GM23248 (cell line): ENCODE measurements around the gene CD74. TPM values are rescaled to one million over a fixed set of nuclear protein-coding genes. Genes with fewer than 3 reads are reported as not detected.

ENCODE experiments used
- DNase-seq: peaks from one replicate; pipeline ENCODE4 v3.0.0-alpha.2; 2015
- H2AFZ ChIP-seq: fragments of 200-600 bp; sonication (generic); 2 replicates; pipeline ENCODE4 v1.6.1; 2016; ENCODE audit warnings: antibody characterized with exemption
- H3F3A ChIP-seq: fragments of 200-600 bp; sonication (generic); 2 replicates; pipeline ENCODE4 v1.6.1; 2016; ENCODE audit warnings: mild to moderate bottlenecking, antibody characterized with exemption, mixed run types; ENCODE audit not compliant: insufficient read depth
- H3K27ac ChIP-seq: fragments of 200-600 bp; sonication (generic); 2 replicates; pipeline ENCODE4 v1.5.1; 2016; ENCODE audit warnings: mild to moderate bottlenecking
- H3K27me3 ChIP-seq: fragments of 200-600 bp; sonication (generic); replicated peaks from 2 replicates; pipeline ENCODE4 v1.6.1; 2016; ENCODE audit warnings: mild to moderate bottlenecking; ENCODE audit not compliant: insufficient read depth
- H3K36me3 ChIP-seq: fragments of 200-600 bp; sonication (generic); 2 replicates; pipeline ENCODE4 v1.6.1; 2016; ENCODE audit warnings: low read depth, mild to moderate bottlenecking
- H3K4me1 ChIP-seq: fragments of 200-600 bp; sonication (generic); 2 replicates; pipeline ENCODE4 v1.6.1; 2016; ENCODE audit warnings: mild to moderate bottlenecking; ENCODE audit not compliant: insufficient read depth
- H3K4me2 ChIP-seq: fragments of 200-600 bp; sonication (generic); one replicate; pipeline ENCODE4 v1.6.1; 2016; ENCODE audit warnings: mild to moderate bottlenecking; ENCODE audit not compliant: unreplicated experiment
- H3K4me3 ChIP-seq: fragments of 200-600 bp; sonication (generic); 2 replicates; pipeline ENCODE4 v1.5.1; 2016; ENCODE audit warnings: mild to moderate bottlenecking
- H3K79me2 ChIP-seq: fragments of 200-600 bp; sonication (generic); 2 replicates; pipeline ENCODE4 v1.6.1; 2016; ENCODE audit warnings: mild to moderate bottlenecking; ENCODE audit not compliant: insufficient read depth
- H3K9ac ChIP-seq: fragments of 200-600 bp; sonication (generic); 2 replicates; pipeline ENCODE4 v1.6.1; 2016; ENCODE audit warnings: mild to moderate bottlenecking
- H3K9me2 ChIP-seq: fragments of 200-600 bp; sonication (generic); 2 replicates; pipeline ENCODE4 v1.6.1; 2016; ENCODE audit warnings: mixed run types, mild to moderate bottlenecking, moderate library complexity; ENCODE audit not compliant: insufficient read depth
- H3K9me3 ChIP-seq: fragments of 200-600 bp; sonication (generic); one replicate; pipeline ENCODE4 v1.6.1; 2017; ENCODE audit warnings: low read depth
- H4K20me1 ChIP-seq: fragments of 200-600 bp; sonication (generic); 2 replicates; pipeline ENCODE4 v1.6.0; 2016; ENCODE audit not compliant: insufficient read depth
- EZH2 ChIP-seq: fragments of 200-600 bp; sonication (generic); IDR thresholded peaks from 2 replicates; pipeline ENCODE4 v1.6.1; 2018; ENCODE audit warnings: antibody characterized with exemption, mild to moderate bottlenecking; ENCODE audit not compliant: insufficient read depth, poor library complexity, severe bottlenecking
- EZH2phosphoT487 ChIP-seq: fragments of 200-600 bp; sonication (generic); IDR thresholded peaks from 2 replicates; pipeline ENCODE4 v1.6.1; 2018; ENCODE audit warnings: antibody characterized with exemption, moderate library complexity, mild to moderate bottlenecking, low read depth; ENCODE audit not compliant: insufficient read depth
- WGBS, 2 experiments: methylation state at CpG; one replicate each; pipeline ENCODE4 v1.1.6; 2015 to 2017; ENCODE audit warnings: low lambda C conversion rate in 2 of 2, low coverage in 1 of 2; ENCODE audit errors: missing lambda C conversion rate in 2 of 2; 5-methylcytosine and 5-hydroxymethylcytosine counted together
- in situ Hi-C: fragments of 300-500 bp; cut with MboI; formaldehyde crosslinking; loops from 2 replicates; pipeline ENCODE4 v1.15.0; 2020
- polyA plus RNA-seq: library from polyadenylated mRNA; unstranded; fragments of >200 nt; fragmentation: Nextera tagmentation; extraction: Ambion mirVana; gene quantifications from 2 replicates; pipeline ENCODE4 v1.2.1, GENCODE V29; 2016
- total RNA-seq: library from RNA; depleted of rRNA; stranded (reverse); fragments of >200 nt; shearing (Covaris generic); gene quantifications from 2 replicates; pipeline ENCODE4 v1.2.3, GENCODE V29; 2014

CD74 gene
- total and polyA plus RNA-seq, 2 experiments from 2014 or later, result 2.7 TPM; not detected in 1

DNA sequence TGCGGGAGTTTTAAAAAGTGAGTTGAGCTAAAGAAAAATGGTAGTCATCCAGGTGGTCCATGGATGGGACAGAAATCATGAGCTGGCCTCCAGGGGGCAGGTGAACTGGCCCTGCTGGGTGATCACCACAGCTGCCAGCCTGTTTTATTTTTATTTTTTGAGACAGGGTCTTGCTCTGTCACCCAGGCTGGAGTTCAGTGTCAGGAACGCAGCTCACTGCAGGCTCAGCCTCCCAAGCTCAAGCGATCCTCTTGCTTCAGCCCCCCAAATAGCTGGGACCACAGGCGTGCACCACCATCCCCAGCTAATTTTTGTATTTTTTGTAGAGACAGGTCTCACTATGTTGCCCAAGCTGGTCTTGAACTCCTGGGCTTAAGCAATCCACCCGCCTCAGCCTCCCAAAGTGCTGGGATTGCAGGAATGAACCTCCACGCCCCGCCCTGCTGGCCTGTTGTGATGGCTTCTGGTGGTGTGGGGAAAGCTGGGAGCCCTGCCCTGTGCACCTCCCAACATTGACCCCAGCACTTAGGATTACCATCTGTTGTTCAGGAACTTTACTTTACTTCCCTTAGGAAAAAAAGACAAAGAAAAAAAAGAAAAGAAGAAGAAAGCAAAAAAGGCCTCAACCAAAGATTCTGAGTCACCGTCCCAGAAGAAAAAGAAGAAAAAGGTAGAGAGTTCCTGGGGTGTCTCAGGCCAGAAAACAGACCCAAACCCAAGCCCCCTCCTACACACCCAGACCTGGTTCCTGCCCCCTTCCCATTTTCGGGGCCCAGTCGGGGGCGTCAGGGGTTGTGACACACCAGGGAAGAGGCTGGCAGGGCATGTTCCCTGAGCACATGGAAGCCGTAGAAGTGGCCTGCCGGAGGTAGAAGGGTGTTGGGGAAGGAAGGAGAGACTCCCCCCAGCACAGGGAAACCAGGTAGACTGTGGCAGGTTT lies 14.7 kb downstream of the CD74 start:
- Histone ChIP-seq H3F3A (no peaks in the 10 kb centered on the region), H2AFZ (no peak overlapping the region), H3K36me3 (peaks cover 6% of the 10 kb centered on the region; the same call in 1 of the 2 replicates), H3K9me2 (no peaks in the 10 kb centered on the region), H3K27me3 (no peaks in the 10 kb centered on the region), H3K27ac (no peak overlapping the region), H3K9ac (no peak overlapping the region), H3K79me2 (no peaks in the 10 kb centered on the region), H4K20me1 (no peaks in the 10 kb centered on the region), H3K4me1 (no peaks in the 10 kb centered on the region), H3K4me3 (no peak overlapping the region), H3K9me3 (no peaks in the 10 kb centered on the region), H3K4me2 (no peak overlapping the region)
- no peak for TF ChIP-seq EZH2phosphoT487
- no peak for TF ChIP-seq EZH2
- in situ Hi-C loops, result no loop called here
- WGBS, 2 experiments, result 85 to 86% methylated on average over 13 of the region's 13 CpGs
- no peak for DNase-seq

DNA sequence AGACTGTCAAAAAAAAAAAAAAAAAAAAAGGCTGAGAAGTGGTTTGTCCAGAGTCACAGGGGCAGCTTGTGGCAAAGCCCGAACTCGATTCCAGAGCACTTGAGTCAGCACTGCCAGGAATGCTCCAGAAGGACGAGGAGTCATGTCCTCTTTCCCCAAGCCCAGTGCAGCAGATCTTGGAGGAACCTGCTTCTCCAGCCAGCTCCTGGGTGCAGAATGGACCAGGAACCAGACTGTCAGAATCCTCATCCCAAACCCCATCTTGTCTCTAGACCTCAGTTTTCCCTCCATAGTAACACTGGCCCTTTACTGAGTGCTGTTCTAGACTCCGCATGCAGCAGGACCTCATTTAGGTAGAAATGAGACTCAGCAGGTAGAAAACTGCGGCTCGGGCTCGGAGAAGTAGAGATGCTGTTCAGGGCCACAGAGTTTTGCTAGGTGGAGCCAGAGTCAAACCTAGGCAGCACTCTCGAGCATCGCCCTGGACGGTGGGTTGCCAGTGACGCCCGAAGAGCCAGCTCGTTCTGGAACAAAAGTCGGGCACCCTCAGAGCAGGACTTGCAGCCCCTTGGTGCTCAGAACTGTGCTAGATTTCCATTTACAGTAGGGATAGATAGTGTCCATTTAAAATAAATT lies 15.4 kb downstream of the CD74 start:
- H3K79me2 ChIP-seq, result no peaks in the 10 kb centered on the region
- no peak overlapping the region for H3K4me2 ChIP-seq
- DNase-seq, result peak; percentile 72
- no peaks in the 10 kb centered on the region for H3K9me2 ChIP-seq
- H3F3A ChIP-seq, result no peaks in the 10 kb centered on the region
- H3K36me3 ChIP-seq, result peaks cover 6% of the 10 kb centered on the region; the same call in 1 of the 2 replicates
- TF ChIP-seq EZH2, result no peak
- TF ChIP-seq EZH2phosphoT487, result no peak
- no peak overlapping the region for H2AFZ ChIP-seq
- no peak overlapping the region for H3K27ac ChIP-seq
- no peaks in the 10 kb centered on the region for H3K27me3 ChIP-seq
- WGBS, 2 experiments, result 84 to 85% methylated on average over 14 of the region's 14 CpGs
- H4K20me1 ChIP-seq, result no peaks in the 10 kb centered on the region
- H3K4me3 ChIP-seq, result no peak overlapping the region
- no peaks in the 10 kb centered on the region for H3K9me3 ChIP-seq
- H3K9ac ChIP-seq, result no peak overlapping the region
- H3K4me1 ChIP-seq, result no peaks in the 10 kb centered on the region
- in situ Hi-C loops, result no loop called here

DNA sequence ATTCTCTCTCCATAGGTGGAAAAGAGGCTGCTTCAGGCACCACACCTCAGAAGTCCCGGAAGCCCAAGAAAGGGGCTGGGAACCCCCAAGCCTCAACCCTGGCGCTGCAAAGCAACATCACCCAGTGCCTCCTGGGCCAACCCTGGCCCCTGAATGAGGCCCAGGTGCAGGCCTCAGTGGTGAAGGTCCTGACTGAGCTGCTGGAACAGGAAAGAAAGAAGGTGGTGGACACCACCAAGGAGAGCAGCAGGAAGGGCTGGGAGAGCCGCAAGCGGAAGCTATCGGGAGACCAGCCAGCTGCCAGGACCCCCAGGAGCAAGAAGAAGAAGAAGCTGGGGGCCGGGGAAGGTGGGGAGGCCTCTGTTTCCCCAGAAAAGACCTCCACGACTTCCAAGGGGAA lies 16.4 kb downstream of the CD74 start:
- H2AFZ ChIP-seq, result no peak overlapping the region
- H3K27ac ChIP-seq, result no peak overlapping the region
- 88 to 91% methylated on average over 7 of the region's 7 CpGs for WGBS, 2 experiments
- in situ Hi-C loops, result no loop called here
- H3K4me2 ChIP-seq, result no peak overlapping the region
- H4K20me1 ChIP-seq, result no peaks in the 10 kb centered on the region
- no peaks in the 10 kb centered on the region for H3K9me2 ChIP-seq
- H3K36me3 ChIP-seq, result peaks cover 6% of the 10 kb centered on the region; the same call in 1 of the 2 replicates
- H3K79me2 ChIP-seq, result no peaks in the 10 kb centered on the region
- no peak overlapping the region for H3K9ac ChIP-seq
- TF ChIP-seq EZH2, result no peak
- TF ChIP-seq EZH2phosphoT487, result no peak
- H3K4me1 ChIP-seq, result no peaks in the 10 kb centered on the region
- H3K4me3 ChIP-seq, result no peak overlapping the region
- H3K27me3 ChIP-seq, result no peaks in the 10 kb centered on the region
- no peak for DNase-seq
- no peaks in the 10 kb centered on the region for H3K9me3 ChIP-seq
- H3F3A ChIP-seq, result no peaks in the 10 kb centered on the region

DNA sequence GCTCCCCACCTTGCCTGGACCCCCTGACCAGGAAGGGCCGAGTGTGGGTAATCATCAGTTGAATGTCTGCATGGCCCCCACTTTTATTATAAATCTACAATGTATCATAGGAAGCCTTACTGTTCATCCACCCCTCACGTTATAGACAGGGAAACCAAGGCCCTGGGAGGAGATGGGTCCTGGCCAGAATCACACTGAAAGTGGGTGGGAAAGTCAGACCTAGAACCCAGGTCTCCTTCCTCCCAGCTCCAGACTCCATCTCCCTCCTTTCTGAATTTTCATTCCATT lies 17.1 kb downstream of the CD74 start:
- Histone ChIP-seq H3K36me3 (peaks cover 6% of the 10 kb centered on the region; the same call in 1 of the 2 replicates), H3K9me3 (no peaks in the 10 kb centered on the region), H3K9ac (no peak overlapping the region), H3K4me2 (no peak overlapping the region), H3F3A (no peaks in the 10 kb centered on the region), H3K27me3 (no peaks in the 10 kb centered on the region), H3K4me1 (no peaks in the 10 kb centered on the region), H2AFZ (no peak overlapping the region), H4K20me1 (no peaks in the 10 kb centered on the region), H3K27ac (no peak overlapping the region), H3K79me2 (no peaks in the 10 kb centered on the region), H3K9me2 (no peaks in the 10 kb centered on the region), H3K4me3 (no peak overlapping the region)
- in situ Hi-C loops, result no loop called here
- no peak for TF ChIP-seq EZH2
- no peak for TF ChIP-seq EZH2phosphoT487
- DNase-seq, result no peak
- WGBS, 2 experiments, result 98 to 100% methylated on average over 2 of the region's 2 CpGs
